OCI-LY1 (cell line): ENCODE measurements around the gene SVOPL.

Source experiments
- H2AFZ ChIP-seq: fragments of 200-600 bp; sonication (generic), shearing (Covaris generic); 2 replicates; pipeline ENCODE4 v1.6.0; 2014; ENCODE audit warnings: antibody characterized with exemption, mild to moderate bottlenecking, low read length
- H3F3A ChIP-seq: fragments of 200-600 bp; sonication (generic), shearing (Covaris generic); 2 replicates; pipeline ENCODE4 v1.6.0; 2014; ENCODE audit warnings: mild to moderate bottlenecking, antibody characterized with exemption, low read length, moderate library complexity; ENCODE audit not compliant: insufficient read depth
- H3K27ac ChIP-seq: fragments of 200-600 bp; sonication (generic); 2 replicates; pipeline ENCODE4 v1.5.1; 2014; ENCODE audit warnings: low read length, mixed run types, mild to moderate bottlenecking, low read depth; ENCODE audit not compliant: poor library complexity, severe bottlenecking
- H3K27me3 ChIP-seq: fragments of 200-600 bp; sonication (generic); 2 replicates; pipeline ENCODE4 v1.6.0; 2014; ENCODE audit warnings: antibody characterized with exemption, mild to moderate bottlenecking, low read length, moderate library complexity; ENCODE audit not compliant: insufficient read depth
- H3K36me3 ChIP-seq: fragments of 200-600 bp; sonication (generic); 2 replicates; pipeline ENCODE4 v1.6.1; 2014; ENCODE audit warnings: mild to moderate bottlenecking, antibody characterized with exemption, low read length, moderate library complexity, mixed read lengths; ENCODE audit not compliant: insufficient read depth
- H3K4me1 ChIP-seq: fragments of 200-600 bp; sonication (generic); 2 replicates; pipeline ENCODE4 v1.5.1; 2014; ENCODE audit warnings: mild to moderate bottlenecking, low read length, moderate library complexity; ENCODE audit not compliant: insufficient read depth, severe bottlenecking
- H3K4me2 ChIP-seq: fragments of 200-600 bp; sonication (generic), shearing (Covaris generic); 2 replicates; pipeline ENCODE4 v1.6.1; 2014; ENCODE audit warnings: low read length
- H3K4me3 ChIP-seq: fragments of 200-600 bp; sonication (generic); 2 replicates; pipeline ENCODE4 v1.5.1; 2014; ENCODE audit warnings: low read length, low read depth, mild to moderate bottlenecking, mixed read lengths; ENCODE audit not compliant: poor library complexity, severe bottlenecking
- H3K79me2 ChIP-seq: fragments of 200-600 bp; shearing (Covaris generic); 2 replicates; pipeline ENCODE4 v1.6.1; 2016; ENCODE audit warnings: mixed run types, low read length, mixed read lengths; ENCODE audit not compliant: insufficient read depth
- H3K9ac ChIP-seq: fragments of 200-600 bp; sonication (generic), shearing (Covaris generic); 2 replicates; pipeline ENCODE4 v1.6.1; 2014; ENCODE audit warnings: mild to moderate bottlenecking, low read length, mixed read lengths
- H3K9me2 ChIP-seq: fragments of 200-600 bp; sonication (generic), shearing (Covaris generic); 2 replicates; pipeline ENCODE4 v1.6.1; 2014; ENCODE audit warnings: low read depth, mild to moderate bottlenecking, low read length, mixed read lengths
- H3K9me3 ChIP-seq: fragments of 200-600 bp; shearing (Covaris generic); 2 replicates; pipeline ENCODE4 v1.6.1; 2014; ENCODE audit warnings: low read length, mixed read lengths
- H4K20me1 ChIP-seq: fragments of 200-600 bp; sonication (generic), shearing (Covaris generic); 2 replicates; pipeline ENCODE4 v1.6.0; 2016; ENCODE audit warnings: mild to moderate bottlenecking, low read length; ENCODE audit not compliant: insufficient read depth
- EZH2 ChIP-seq: fragments of 200-600 bp; sonication (generic), shearing (Covaris generic); IDR thresholded peaks from 2 replicates; pipeline ENCODE4 v1.8.0; 2017; ENCODE audit warnings: borderline replicate concordance, mixed run types, mild to moderate bottlenecking, antibody characterized with exemption, low read length, moderate library complexity, mixed read lengths
- TF ChIP-seq, protein P1 (sequence below): fragments of 200-600 bp; sonication (generic), shearing (Covaris generic); IDR thresholded peaks from 2 replicates; pipeline ENCODE4 v1.5.1; 2017; ENCODE audit warnings: mild to moderate bottlenecking, antibody characterized with exemption, low read length, moderate library complexity, mixed read lengths

Gene SVOPL

DNA sequence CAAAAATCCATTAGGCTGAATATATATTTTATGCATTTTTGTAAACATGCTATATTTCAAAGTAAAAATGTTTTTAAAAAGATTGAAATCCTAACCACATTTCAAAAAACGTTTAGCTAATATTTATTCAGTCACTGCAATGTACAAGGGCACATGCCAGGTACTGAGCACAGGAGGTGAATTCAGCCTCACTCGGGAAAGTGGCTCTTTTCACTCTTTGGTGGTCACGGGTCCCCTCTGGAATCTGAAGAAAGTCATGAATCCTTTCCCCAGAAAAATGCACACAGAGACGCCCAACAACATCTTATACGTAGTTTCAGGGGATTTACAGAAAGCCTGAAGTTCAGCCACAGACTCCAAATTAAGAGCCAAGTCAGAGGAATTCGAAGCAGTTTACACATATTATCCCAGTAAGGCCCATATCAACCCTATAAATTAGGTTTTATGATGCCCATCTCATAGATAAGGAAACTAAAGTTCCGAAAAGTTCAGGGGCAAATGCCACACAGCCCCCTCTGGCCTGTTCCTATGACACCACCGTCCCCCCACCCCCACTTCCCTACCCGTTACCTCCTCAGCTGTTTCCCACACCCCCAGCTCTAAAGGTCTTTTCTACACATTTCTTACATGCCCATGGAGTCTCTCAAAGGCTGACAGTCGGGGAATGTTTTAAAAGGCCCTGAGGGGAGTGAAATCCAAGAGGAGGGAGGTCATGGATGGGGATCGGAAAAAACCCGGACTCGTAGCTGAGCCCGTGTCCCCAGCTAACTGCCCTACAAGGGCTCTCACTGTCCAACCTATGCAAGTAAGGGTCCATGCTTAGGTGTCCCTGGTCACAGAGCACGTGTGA is 9.6 kb upstream of the SVOPL start:
- no peaks in the 10 kb centered on the region for H3F3A ChIP-seq
- no peak for TF ChIP-seq EZH2
- TF ChIP-seq, protein P1, sequence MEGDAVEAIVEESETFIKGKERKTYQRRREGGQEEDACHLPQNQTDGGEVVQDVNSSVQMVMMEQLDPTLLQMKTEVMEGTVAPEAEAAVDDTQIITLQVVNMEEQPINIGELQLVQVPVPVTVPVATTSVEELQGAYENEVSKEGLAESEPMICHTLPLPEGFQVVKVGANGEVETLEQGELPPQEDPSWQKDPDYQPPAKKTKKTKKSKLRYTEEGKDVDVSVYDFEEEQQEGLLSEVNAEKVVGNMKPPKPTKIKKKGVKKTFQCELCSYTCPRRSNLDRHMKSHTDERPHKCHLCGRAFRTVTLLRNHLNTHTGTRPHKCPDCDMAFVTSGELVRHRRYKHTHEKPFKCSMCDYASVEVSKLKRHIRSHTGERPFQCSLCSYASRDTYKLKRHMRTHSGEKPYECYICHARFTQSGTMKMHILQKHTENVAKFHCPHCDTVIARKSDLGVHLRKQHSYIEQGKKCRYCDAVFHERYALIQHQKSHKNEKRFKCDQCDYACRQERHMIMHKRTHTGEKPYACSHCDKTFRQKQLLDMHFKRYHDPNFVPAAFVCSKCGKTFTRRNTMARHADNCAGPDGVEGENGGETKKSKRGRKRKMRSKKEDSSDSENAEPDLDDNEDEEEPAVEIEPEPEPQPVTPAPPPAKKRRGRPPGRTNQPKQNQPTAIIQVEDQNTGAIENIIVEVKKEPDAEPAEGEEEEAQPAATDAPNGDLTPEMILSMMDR: no peak
- no peaks in the 10 kb centered on the region for H3K9me2 ChIP-seq
- no peak overlapping the region for H3K27ac ChIP-seq
- H3K9ac ChIP-seq: no peak overlapping the region
- no peak overlapping the region for H3K4me3 ChIP-seq
- no peaks in the 10 kb centered on the region for H3K36me3 ChIP-seq
- H4K20me1 ChIP-seq: no peaks in the 10 kb centered on the region
- H3K79me2 ChIP-seq: no peaks in the 10 kb centered on the region
- no peak overlapping the region for H2AFZ ChIP-seq
- H3K4me2 ChIP-seq: no peak overlapping the region
- 0 out of 2 replicates have a peak, but pooled peaks cover 6% of the 10 kb centered on the region for H3K27me3 ChIP-seq
- no peaks in the 10 kb centered on the region for H3K9me3 ChIP-seq
- no peaks in the 10 kb centered on the region for H3K4me1 ChIP-seq

DNA sequence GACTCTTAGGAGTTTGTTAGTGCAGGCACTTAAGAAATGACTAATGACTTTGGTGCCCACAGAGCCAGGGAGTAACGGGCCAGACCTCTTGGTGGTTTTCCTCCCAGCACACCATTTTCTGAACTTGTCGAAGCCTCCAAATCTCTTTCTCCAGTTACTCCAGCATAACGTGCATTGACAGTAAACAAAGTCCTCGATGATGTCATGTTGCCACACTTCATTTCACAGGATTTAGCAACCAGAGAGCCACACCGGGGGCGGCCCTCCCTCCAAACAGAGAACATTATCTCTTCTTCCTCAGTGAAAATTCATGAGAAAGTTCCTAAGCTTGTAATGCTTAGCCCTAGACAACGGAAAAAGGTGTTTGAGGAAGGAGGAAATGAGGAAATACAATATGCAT is 4.0 kb upstream of the SVOPL start:
- no peaks in the 10 kb centered on the region for H3F3A ChIP-seq
- H4K20me1 ChIP-seq: no peaks in the 10 kb centered on the region
- H3K4me2 ChIP-seq: no peak overlapping the region
- H3K4me3 ChIP-seq: no peak overlapping the region
- TF ChIP-seq, protein P1: no peak
- TF ChIP-seq EZH2: no peak
- H2AFZ ChIP-seq: no peak overlapping the region
- H3K36me3 ChIP-seq: no peaks in the 10 kb centered on the region
- H3K27me3 ChIP-seq: no peaks in the 10 kb centered on the region; the same call in 1 of the 2 replicates
- no peaks in the 10 kb centered on the region for H3K4me1 ChIP-seq
- H3K9me2 ChIP-seq: no peaks in the 10 kb centered on the region
- no peak overlapping the region for H3K9ac ChIP-seq
- H3K9me3 ChIP-seq: no peaks in the 10 kb centered on the region
- no peaks in the 10 kb centered on the region for H3K79me2 ChIP-seq
- H3K27ac ChIP-seq: no peak overlapping the region

DNA sequence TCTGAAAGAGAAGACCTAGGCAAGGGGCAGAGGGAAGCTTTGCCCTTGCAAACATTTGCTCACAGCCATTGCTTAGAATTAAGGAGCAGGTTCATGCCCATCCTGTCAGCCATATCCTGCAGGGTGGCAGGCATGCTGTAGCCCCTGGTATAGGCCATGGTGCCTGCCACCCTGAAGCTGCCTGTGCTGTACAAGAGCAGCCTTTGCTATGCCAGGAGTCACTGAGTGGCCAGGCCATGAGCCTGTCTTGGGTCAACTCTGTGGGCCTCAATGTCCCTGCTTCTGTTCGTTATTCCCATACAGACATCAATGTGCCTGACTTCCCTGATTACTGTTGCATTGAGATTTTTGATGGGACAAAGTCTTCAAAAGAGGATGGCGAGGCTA is 368 bp upstream of the SVOPL start:
- Histone ChIP-seq H2AFZ (no peak overlapping the region), H3K36me3 (no peaks in the 10 kb centered on the region)

More for the DNA sequence above, 368 bp upstream of the SVOPL start:
- TF ChIP-seq, protein P1: no peak
- TF ChIP-seq EZH2: no peak
- Histone ChIP-seq H3K4me1 (no peaks in the 10 kb centered on the region), H3K27me3 (no peaks in the 10 kb centered on the region; the same call in 1 of the 2 replicates), H3K9ac (no peak overlapping the region), H3K9me2 (no peaks in the 10 kb centered on the region), H3K4me2 (no peak overlapping the region), H3F3A (no peaks in the 10 kb centered on the region), H3K9me3 (no peaks in the 10 kb centered on the region), H3K4me3 (no peak overlapping the region), H4K20me1 (no peaks in the 10 kb centered on the region), H3K27ac (no peak overlapping the region), H3K79me2 (no peaks in the 10 kb centered on the region)
